OCI-LY1 (cell line): Measurements from ENCODE around the gene PDE5A.

Source experiments
- H2AFZ ChIP-seq: fragments of 200-600 bp; sonication (generic), shearing (Covaris generic); 2 replicates; pipeline ENCODE4 v1.6.0; 2014; ENCODE audit warnings: antibody characterized with exemption, mild to moderate bottlenecking, low read length
- H3F3A ChIP-seq: fragments of 200-600 bp; sonication (generic), shearing (Covaris generic); 2 replicates; pipeline ENCODE4 v1.6.0; 2014; ENCODE audit warnings: mild to moderate bottlenecking, antibody characterized with exemption, low read length, moderate library complexity; ENCODE audit not compliant: insufficient read depth
- H3K27ac ChIP-seq: fragments of 200-600 bp; sonication (generic); 2 replicates; pipeline ENCODE4 v1.5.1; 2014; ENCODE audit warnings: low read length, mixed run types, mild to moderate bottlenecking, low read depth; ENCODE audit not compliant: poor library complexity, severe bottlenecking
- H3K27me3 ChIP-seq: fragments of 200-600 bp; sonication (generic); 2 replicates; pipeline ENCODE4 v1.6.0; 2014; ENCODE audit warnings: antibody characterized with exemption, mild to moderate bottlenecking, low read length, moderate library complexity; ENCODE audit not compliant: insufficient read depth
- H3K36me3 ChIP-seq: fragments of 200-600 bp; sonication (generic); 2 replicates; pipeline ENCODE4 v1.6.1; 2014; ENCODE audit warnings: mild to moderate bottlenecking, antibody characterized with exemption, low read length, moderate library complexity, mixed read lengths; ENCODE audit not compliant: insufficient read depth
- H3K4me1 ChIP-seq: fragments of 200-600 bp; sonication (generic); 2 replicates; pipeline ENCODE4 v1.5.1; 2014; ENCODE audit warnings: mild to moderate bottlenecking, low read length, moderate library complexity; ENCODE audit not compliant: insufficient read depth, severe bottlenecking
- H3K4me2 ChIP-seq: fragments of 200-600 bp; sonication (generic), shearing (Covaris generic); 2 replicates; pipeline ENCODE4 v1.6.1; 2014; ENCODE audit warnings: low read length
- H3K4me3 ChIP-seq: fragments of 200-600 bp; sonication (generic); 2 replicates; pipeline ENCODE4 v1.5.1; 2014; ENCODE audit warnings: low read length, low read depth, mild to moderate bottlenecking, mixed read lengths; ENCODE audit not compliant: poor library complexity, severe bottlenecking
- H3K79me2 ChIP-seq: fragments of 200-600 bp; shearing (Covaris generic); 2 replicates; pipeline ENCODE4 v1.6.1; 2016; ENCODE audit warnings: mixed run types, low read length, mixed read lengths; ENCODE audit not compliant: insufficient read depth
- H3K9ac ChIP-seq: fragments of 200-600 bp; sonication (generic), shearing (Covaris generic); 2 replicates; pipeline ENCODE4 v1.6.1; 2014; ENCODE audit warnings: mild to moderate bottlenecking, low read length, mixed read lengths
- H3K9me2 ChIP-seq: fragments of 200-600 bp; sonication (generic), shearing (Covaris generic); 2 replicates; pipeline ENCODE4 v1.6.1; 2014; ENCODE audit warnings: low read depth, mild to moderate bottlenecking, low read length, mixed read lengths
- H3K9me3 ChIP-seq: fragments of 200-600 bp; shearing (Covaris generic); 2 replicates; pipeline ENCODE4 v1.6.1; 2014; ENCODE audit warnings: low read length, mixed read lengths
- H4K20me1 ChIP-seq: fragments of 200-600 bp; sonication (generic), shearing (Covaris generic); 2 replicates; pipeline ENCODE4 v1.6.0; 2016; ENCODE audit warnings: mild to moderate bottlenecking, low read length; ENCODE audit not compliant: insufficient read depth
- EZH2 ChIP-seq: fragments of 200-600 bp; sonication (generic), shearing (Covaris generic); IDR thresholded peaks from 2 replicates; pipeline ENCODE4 v1.8.0; 2017; ENCODE audit warnings: borderline replicate concordance, mixed run types, mild to moderate bottlenecking, antibody characterized with exemption, low read length, moderate library complexity, mixed read lengths
- TF ChIP-seq, protein P1 (sequence below): fragments of 200-600 bp; sonication (generic), shearing (Covaris generic); IDR thresholded peaks from 2 replicates; pipeline ENCODE4 v1.5.1; 2017; ENCODE audit warnings: mild to moderate bottlenecking, antibody characterized with exemption, low read length, moderate library complexity, mixed read lengths

PDE5A gene

GRCh38 chr4:119493419-119493818, 135.2 kb downstream of the PDE5A start:
- TF ChIP-seq EZH2: no peak
- TF ChIP-seq, protein P1, sequence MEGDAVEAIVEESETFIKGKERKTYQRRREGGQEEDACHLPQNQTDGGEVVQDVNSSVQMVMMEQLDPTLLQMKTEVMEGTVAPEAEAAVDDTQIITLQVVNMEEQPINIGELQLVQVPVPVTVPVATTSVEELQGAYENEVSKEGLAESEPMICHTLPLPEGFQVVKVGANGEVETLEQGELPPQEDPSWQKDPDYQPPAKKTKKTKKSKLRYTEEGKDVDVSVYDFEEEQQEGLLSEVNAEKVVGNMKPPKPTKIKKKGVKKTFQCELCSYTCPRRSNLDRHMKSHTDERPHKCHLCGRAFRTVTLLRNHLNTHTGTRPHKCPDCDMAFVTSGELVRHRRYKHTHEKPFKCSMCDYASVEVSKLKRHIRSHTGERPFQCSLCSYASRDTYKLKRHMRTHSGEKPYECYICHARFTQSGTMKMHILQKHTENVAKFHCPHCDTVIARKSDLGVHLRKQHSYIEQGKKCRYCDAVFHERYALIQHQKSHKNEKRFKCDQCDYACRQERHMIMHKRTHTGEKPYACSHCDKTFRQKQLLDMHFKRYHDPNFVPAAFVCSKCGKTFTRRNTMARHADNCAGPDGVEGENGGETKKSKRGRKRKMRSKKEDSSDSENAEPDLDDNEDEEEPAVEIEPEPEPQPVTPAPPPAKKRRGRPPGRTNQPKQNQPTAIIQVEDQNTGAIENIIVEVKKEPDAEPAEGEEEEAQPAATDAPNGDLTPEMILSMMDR: peak; percentile 32; the same call in 1 of the 2 replicates
- H3K36me3 ChIP-seq: peaks cover 48% of the 10 kb centered on the region; the same call in 1 of the 2 replicates

DNA sequence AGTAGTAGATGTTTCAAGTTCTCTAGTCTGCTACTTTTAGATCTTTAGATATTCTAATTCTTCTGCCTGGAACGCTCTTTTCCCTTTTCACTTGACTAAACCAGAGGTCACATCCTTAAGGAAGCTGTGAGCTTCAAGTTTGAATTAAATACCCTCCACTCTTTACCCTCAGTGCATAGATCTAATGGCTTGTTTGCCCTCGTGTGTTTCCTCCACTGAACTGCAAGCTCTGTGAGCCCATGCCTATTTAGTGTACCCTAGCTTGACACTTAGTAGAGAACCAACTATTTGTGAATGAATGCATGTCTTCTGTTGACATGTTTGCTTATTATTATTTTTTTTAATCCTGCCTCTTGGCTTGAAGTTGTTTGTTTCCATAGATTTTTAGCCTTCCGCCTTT, 138.3 kb downstream of the PDE5A start:
- Histone ChIP-seq H3K27me3 (no peaks in the 10 kb centered on the region), H3K4me2 (no peak overlapping the region), H3K4me3 (no peak overlapping the region), H2AFZ (no peak overlapping the region), H4K20me1 (no peaks in the 10 kb centered on the region), H3F3A (no peaks in the 10 kb centered on the region), H3K36me3 (peaks cover 17% of the 10 kb centered on the region; the same call in 1 of the 2 replicates), H3K9me3 (no peaks in the 10 kb centered on the region), H3K9me2 (no peaks in the 10 kb centered on the region), H3K4me1 (no peaks in the 10 kb centered on the region), H3K9ac (no peak overlapping the region), H3K79me2 (no peaks in the 10 kb centered on the region), H3K27ac (no peak overlapping the region)
- no peak for TF ChIP-seq EZH2
- TF ChIP-seq, protein P1: peak; percentile 43

More at GRCh38 chr4:119493419-119493818, 135.2 kb downstream of the PDE5A start:
- Histone ChIP-seq H4K20me1 (no peaks in the 10 kb centered on the region), H3F3A (no peaks in the 10 kb centered on the region), H3K4me1 (no peaks in the 10 kb centered on the region), H3K27me3 (no peaks in the 10 kb centered on the region), H3K9me2 (no peaks in the 10 kb centered on the region), H3K4me2 (no peak overlapping the region), H3K79me2 (no peaks in the 10 kb centered on the region), H3K4me3 (no peak overlapping the region), H2AFZ (no peak overlapping the region), H3K9ac (no peak overlapping the region), H3K9me3 (no peaks in the 10 kb centered on the region), H3K27ac (no peak overlapping the region)

DNA sequence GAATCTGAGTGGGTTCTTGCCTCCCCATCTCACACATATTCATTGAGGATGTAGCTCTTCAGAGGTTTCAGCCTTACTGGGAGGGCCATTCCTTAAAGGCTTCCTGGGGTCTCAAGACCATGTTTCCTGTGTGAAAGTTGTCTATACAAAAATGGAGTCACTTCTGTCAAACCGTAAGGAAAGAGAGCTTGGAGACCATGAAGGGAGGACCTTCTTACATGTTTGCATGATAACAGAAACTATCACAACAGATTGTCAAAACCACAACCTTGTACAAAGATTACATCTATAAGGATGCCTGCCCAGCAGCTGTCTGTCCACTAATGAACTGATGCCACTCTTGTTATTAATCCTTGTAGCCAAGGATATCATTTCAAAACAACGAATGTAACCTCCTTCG, 139.3 kb downstream of the PDE5A start:
- H3K4me3 ChIP-seq: no peak overlapping the region
- no peaks in the 10 kb centered on the region for H3K79me2 ChIP-seq
- no peaks in the 10 kb centered on the region for H3K9me3 ChIP-seq
- no peak overlapping the region for H3K9ac ChIP-seq
- no peaks in the 10 kb centered on the region for H3K9me2 ChIP-seq
- no peaks in the 10 kb centered on the region for H3K27me3 ChIP-seq
- H3K36me3 ChIP-seq: peaks cover 9% of the 10 kb centered on the region; the same call in 1 of the 2 replicates
- H4K20me1 ChIP-seq: no peaks in the 10 kb centered on the region
- H2AFZ ChIP-seq: no peak overlapping the region
- H3K4me1 ChIP-seq: no peaks in the 10 kb centered on the region
- H3F3A ChIP-seq: no peaks in the 10 kb centered on the region
- H3K27ac ChIP-seq: no peak overlapping the region
- TF ChIP-seq, protein P1: no peak
- no peak for TF ChIP-seq EZH2
- H3K4me2 ChIP-seq: no peak overlapping the region
